Type B pancreatic cell (in vitro differentiated cells): ENCODE data around the gene STK32B. TPM values are rescaled to one million over a fixed set of nuclear protein-coding genes. Genes with fewer than 3 reads are reported as not detected.
A peak's percentile ranks its signal among the peaks of the same experiment; 100 is the strongest.

Experiments
- DNase-seq: peaks from one replicate; pipeline ENCODE4 v3.0.0; 2021; ENCODE audit warnings: mixed read lengths; ENCODE audit not compliant: unreplicated experiment; ENCODE audit errors: extremely low spot score
- H3K27ac Mint-ChIP-seq: 2 replicates; pipeline ENCODE4 v1.8.0; 2021; ENCODE audit warnings: mild to moderate bottlenecking, mixed read lengths
- H3K27me3 Mint-ChIP-seq: 2 replicates; pipeline ENCODE4 v1.8.0; 2021; ENCODE audit warnings: mixed read lengths
- H3K36me3 Mint-ChIP-seq: 2 replicates; pipeline ENCODE4 v1.8.0; 2021; ENCODE audit warnings: mixed read lengths
- H3K4me1 Mint-ChIP-seq: one replicate; pipeline ENCODE4 v1.8.0; 2021; ENCODE audit warnings: mixed read lengths; ENCODE audit not compliant: unreplicated experiment
- H3K4me3 Mint-ChIP-seq: 2 replicates; pipeline ENCODE4 v1.8.0; 2021; ENCODE audit warnings: mild to moderate bottlenecking, mixed read lengths
- H3K9me3 Mint-ChIP-seq: 2 replicates; pipeline ENCODE4 v1.8.0; 2021; ENCODE audit warnings: mixed read lengths
- total RNA-seq: library from RNA; stranded (reverse); gene quantifications from 2 replicates; pipeline ENCODE4 v1.2.1, GENCODE V29; 2021; ENCODE audit warnings: low replicate concordance
- TF ChIP-seq, protein P1 (sequence below): fragments of 200-600 bp; sonication (generic); conservative IDR thresholded peaks from 2 replicates; pipeline ENCODE4 v1.5.0; 2021; ENCODE audit warnings: antibody characterized with exemption, mild to moderate bottlenecking

The STK32B gene
- total RNA-seq, 1 donor from 2014 or later: 3.0 TPM

DNA sequence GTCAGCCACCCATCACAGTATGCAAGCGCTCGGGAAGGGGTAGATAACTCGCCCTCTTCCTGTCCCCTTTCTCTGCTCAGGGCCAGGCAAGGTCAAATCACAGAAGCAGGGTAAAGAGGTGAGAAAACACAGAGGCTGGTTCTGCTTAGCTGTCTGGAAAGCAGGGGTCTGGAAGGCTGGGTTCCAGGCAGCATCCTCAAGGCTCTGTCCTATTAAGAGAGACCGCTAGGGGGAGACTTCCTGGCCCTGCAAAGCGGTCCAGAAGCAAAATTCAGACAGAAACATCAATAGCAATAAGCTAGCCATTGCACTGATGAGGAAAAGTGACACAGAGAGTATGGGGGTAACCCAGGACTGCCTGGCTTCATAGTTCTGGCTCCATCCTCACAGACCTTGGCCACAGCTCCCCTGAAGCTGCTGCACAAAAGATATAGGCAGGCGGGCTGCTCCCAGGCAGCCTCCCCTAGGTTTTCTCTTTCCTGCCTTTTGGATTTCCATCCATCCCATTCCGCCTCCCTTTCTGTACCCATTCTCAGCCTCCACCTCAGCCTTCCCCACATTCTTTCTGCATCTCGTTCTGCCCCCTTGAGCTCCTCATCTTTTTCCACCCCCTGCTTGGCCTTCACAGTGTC is 348.6 kb downstream of the STK32B start:
- Mint-ChIP-seq H3K27me3 (peaks cover 13% of the 10 kb centered on the region), H3K4me1 (no peaks in the 10 kb centered on the region), H3K4me3 (no peak overlapping the region), H3K9me3 (peaks cover 5% of the 10 kb centered on the region), H3K27ac (no peak overlapping the region), H3K36me3 (no peaks in the 10 kb centered on the region)
- TF ChIP-seq, protein P1, sequence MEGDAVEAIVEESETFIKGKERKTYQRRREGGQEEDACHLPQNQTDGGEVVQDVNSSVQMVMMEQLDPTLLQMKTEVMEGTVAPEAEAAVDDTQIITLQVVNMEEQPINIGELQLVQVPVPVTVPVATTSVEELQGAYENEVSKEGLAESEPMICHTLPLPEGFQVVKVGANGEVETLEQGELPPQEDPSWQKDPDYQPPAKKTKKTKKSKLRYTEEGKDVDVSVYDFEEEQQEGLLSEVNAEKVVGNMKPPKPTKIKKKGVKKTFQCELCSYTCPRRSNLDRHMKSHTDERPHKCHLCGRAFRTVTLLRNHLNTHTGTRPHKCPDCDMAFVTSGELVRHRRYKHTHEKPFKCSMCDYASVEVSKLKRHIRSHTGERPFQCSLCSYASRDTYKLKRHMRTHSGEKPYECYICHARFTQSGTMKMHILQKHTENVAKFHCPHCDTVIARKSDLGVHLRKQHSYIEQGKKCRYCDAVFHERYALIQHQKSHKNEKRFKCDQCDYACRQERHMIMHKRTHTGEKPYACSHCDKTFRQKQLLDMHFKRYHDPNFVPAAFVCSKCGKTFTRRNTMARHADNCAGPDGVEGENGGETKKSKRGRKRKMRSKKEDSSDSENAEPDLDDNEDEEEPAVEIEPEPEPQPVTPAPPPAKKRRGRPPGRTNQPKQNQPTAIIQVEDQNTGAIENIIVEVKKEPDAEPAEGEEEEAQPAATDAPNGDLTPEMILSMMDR: peak; percentile 89
- DNase-seq: no peak

- no peak for DNase-seq
- TF ChIP-seq, protein P1: no peak
- Mint-ChIP-seq H3K4me1 (no peaks in the 10 kb centered on the region), H3K9me3 (peaks cover 11% of the 10 kb centered on the region), H3K4me3 (no peak overlapping the region), H3K27ac (no peak overlapping the region), H3K36me3 (no peaks in the 10 kb centered on the region), H3K27me3 (peaks cover 3% of the 10 kb centered on the region)
Observed at GRCh38 chr4:5403746-5404497, 352.6 kb downstream of the STK32B start.

DNA sequence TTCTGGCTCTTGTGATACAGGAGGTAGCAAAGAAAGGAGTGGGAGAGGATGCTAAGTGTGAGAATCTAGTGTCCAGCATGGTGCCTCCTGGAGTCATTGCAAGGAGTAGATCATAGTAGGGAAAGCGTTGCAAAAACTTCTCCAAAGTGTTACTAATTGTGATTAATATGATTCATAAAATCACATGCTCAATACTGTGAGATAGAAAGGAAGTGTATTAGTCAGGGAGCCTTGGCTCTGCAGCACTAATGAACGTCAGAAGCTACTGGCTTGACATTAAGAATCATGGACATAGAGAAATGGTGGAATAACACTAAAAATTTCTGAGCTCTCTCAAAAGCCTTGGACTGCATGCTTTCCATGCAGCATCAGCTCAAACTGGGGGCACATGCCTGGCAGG is 358.0 kb downstream of the STK32B start:
- Mint-ChIP-seq H3K4me1 (no peaks in the 10 kb centered on the region), H3K36me3 (no peaks in the 10 kb centered on the region), H3K9me3 (peaks cover 6% of the 10 kb centered on the region), H3K27ac (no peak overlapping the region), H3K27me3 (peaks cover 9% of the 10 kb centered on the region), H3K4me3 (no peak overlapping the region)
- TF ChIP-seq, protein P1: no peak
- DNase-seq: no peak

DNA sequence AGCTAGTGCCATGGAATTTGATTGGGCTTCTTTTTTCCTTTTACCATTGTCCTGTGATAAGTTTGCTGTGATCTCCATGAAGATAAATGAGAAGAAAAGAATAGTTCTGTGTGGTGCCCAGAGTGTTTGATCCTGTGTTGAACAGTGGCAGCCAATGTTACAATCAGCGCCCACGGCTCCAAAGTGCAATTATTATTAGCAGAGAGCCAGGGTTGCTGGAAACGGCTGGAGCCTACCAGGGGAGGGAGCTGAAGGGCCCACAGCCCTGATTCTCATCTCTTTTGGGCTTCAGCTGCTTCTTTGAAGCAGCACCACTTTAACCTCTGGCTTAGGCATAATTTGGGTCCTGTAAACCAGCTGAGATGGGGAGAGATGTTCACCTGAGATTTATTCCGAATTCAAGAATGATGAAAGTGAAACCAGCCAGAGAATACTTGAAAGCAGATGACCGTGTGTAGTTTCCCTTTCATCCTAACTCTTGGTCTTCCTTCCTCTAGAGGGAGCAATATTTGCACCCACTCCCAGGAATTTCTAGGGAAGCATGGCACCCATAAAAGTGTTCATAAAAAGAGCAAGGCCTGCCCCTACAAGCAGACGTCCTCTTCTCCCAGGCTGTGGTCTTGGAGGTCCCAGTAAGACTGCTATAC is 358.8 kb downstream of the STK32B start:
- Mint-ChIP-seq H3K27ac (no peak overlapping the region), H3K4me3 (no peak overlapping the region), H3K9me3 (peaks cover 6% of the 10 kb centered on the region), H3K27me3 (peaks cover 9% of the 10 kb centered on the region), H3K4me1 (no peaks in the 10 kb centered on the region), H3K36me3 (no peaks in the 10 kb centered on the region)
- DNase-seq: peak; percentile 36
- TF ChIP-seq, protein P1: no peak

DNA sequence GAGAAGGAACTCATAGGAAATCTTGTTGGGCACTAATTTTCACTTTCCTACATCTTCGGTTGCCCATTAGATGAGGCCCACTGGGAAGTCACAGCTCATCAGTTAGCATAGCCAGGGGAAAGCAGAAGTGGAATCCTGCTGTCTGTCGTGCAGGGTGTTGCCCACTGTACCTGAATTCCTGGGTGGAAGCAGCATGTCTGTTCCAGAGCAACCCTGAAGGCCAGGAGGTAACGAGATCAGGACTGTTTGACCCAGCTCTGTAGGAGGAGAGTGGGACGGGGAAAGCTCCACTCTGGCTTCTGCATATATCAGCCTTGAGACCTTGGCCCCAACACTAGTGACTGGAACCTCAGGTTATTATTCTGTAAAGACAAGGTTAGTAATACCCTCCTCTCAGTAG is 361.0 kb downstream of the STK32B start:
- Mint-ChIP-seq H3K36me3 (no peaks in the 10 kb centered on the region), H3K27ac (no peak overlapping the region), H3K4me3 (no peak overlapping the region), H3K27me3 (peaks cover 17% of the 10 kb centered on the region), H3K9me3 (peaks cover 9% of the 10 kb centered on the region), H3K4me1 (no peaks in the 10 kb centered on the region)
- TF ChIP-seq, protein P1: no peak
- peak; percentile 18 for DNase-seq
